ENCODE measurements around the gene RALGAPA2.

GRCh38 chr20:20513720-20514119, 198.7 kb downstream of the RALGAPA2 start:
- TF ChIP-seq, protein P1, sequence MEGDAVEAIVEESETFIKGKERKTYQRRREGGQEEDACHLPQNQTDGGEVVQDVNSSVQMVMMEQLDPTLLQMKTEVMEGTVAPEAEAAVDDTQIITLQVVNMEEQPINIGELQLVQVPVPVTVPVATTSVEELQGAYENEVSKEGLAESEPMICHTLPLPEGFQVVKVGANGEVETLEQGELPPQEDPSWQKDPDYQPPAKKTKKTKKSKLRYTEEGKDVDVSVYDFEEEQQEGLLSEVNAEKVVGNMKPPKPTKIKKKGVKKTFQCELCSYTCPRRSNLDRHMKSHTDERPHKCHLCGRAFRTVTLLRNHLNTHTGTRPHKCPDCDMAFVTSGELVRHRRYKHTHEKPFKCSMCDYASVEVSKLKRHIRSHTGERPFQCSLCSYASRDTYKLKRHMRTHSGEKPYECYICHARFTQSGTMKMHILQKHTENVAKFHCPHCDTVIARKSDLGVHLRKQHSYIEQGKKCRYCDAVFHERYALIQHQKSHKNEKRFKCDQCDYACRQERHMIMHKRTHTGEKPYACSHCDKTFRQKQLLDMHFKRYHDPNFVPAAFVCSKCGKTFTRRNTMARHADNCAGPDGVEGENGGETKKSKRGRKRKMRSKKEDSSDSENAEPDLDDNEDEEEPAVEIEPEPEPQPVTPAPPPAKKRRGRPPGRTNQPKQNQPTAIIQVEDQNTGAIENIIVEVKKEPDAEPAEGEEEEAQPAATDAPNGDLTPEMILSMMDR (conservative IDR thresholded peaks at IDR 0.05; ENCODE audit: low read length), result no peak
- no peak for TF ChIP-seq EZH2phosphoT487 (IDR thresholded peaks at IDR 0.05; ENCODE audit: borderline replicate concordance)
